Medulla oblongata (tissue), 1 donor: ENCODE results near the gene CNPY3.

Experiments
- DNase-seq: peaks from one replicate; pipeline ENCODE4 v3.0.0-alpha.2; 2015; ENCODE audit errors: extremely low spot score

CNPY3 gene

DNA sequence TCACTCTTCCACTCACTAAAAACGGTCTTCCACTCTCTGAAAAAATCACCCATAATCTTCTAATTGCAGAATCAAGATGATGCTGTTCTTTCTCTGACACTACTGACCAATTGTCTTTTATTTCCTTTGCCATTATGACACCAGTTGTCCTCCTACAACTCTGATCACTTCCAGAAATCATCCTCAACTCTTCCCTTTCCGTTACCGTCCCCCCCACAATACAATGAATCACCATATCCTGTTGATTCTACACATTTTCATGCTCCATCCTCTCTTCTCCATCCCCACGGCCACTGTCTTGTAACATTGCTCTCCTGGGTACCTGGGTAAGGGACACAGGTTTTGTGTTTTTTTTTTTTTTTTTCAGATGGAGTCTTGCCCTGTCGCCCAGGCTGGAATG lies 52.6 kb downstream of the CNPY3 start:
- DNase-seq: no peak

GRCh38 chr6:42984001-42984923 lies 55.0 kb downstream of the CNPY3 start, which contains the start of gene PPP2R5D:
Gene PPP2R5D (plus strand): TSS chr6:42984570. CDS start chr6:42984678, 108 bp downstream.
- DNase-seq: peak; percentile 100

DNA sequence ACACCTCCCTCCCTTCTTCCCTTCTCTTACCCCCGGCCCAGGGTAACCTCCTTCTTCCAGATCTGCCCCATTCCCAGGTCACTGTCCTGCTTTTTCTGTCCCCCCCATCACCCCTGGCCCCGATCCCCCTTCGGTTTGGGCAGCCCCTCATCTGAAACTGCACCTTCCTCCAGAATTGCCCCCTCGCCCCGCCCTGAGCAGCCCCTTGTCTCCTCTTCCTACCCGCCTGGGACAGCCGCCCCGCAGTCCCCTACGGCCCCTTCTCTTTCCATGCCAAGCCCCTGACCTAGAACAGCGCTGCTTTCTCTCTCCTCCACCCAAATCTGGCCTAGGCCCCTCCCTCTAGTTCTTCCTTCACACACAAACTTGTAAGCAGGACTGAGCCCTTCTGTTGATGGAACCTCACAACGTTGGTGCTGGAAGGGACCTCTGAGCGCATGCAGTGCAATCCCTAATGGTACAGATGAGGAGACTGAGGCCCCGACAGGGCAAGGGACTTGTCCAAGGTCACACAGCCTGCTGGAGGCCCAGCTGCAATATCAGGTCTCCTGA lies 55.7 kb downstream of the CNPY3 start:
- DNase-seq: no peak

GRCh38 chr6:42987533-42988451 lies 58.5 kb downstream of the CNPY3 start:
- no peak for DNase-seq

- no peak for DNase-seq
Observed at GRCh38 chr6:42988486-42989020, 59.3 kb downstream of the CNPY3 start.
